WTC11 (cell line): ENCODE results near the gene SMPDL3A.

Experiments used
- NFYB ChIP-seq: sonication (generic); formaldehyde crosslinking; conservative IDR thresholded peaks from 2 replicates; pipeline ENCODE4 v1.8.0; 2022; ENCODE audit warnings: low read depth, missing genetic modification reagents
- SP1 ChIP-seq: sonication (generic); formaldehyde crosslinking; conservative IDR thresholded peaks from 2 replicates; pipeline ENCODE4 v1.8.1; 2022; ENCODE audit warnings: missing genetic modification reagents
- TF ChIP-seq, protein P1 (sequence below): sonication (generic); formaldehyde crosslinking; IDR thresholded peaks from 2 replicates; pipeline ENCODE4 v1.8.0; 2022; ENCODE audit warnings: mild to moderate bottlenecking, missing genetic modification reagents
- TF ChIP-seq, protein P2 (sequence below): sonication (generic); formaldehyde crosslinking; IDR thresholded peaks from 2 replicates; pipeline ENCODE4 v1.8.1; 2023; ENCODE audit warnings: mild to moderate bottlenecking, missing genetic modification reagents, moderate library complexity
- TF ChIP-seq, protein P3 (sequence below): fragments of 200-600 bp; IDR thresholded peaks from 2 replicates; pipeline ENCODE4 v1.8.0; 2022; ENCODE audit warnings: antibody characterized with exemption

DNA sequence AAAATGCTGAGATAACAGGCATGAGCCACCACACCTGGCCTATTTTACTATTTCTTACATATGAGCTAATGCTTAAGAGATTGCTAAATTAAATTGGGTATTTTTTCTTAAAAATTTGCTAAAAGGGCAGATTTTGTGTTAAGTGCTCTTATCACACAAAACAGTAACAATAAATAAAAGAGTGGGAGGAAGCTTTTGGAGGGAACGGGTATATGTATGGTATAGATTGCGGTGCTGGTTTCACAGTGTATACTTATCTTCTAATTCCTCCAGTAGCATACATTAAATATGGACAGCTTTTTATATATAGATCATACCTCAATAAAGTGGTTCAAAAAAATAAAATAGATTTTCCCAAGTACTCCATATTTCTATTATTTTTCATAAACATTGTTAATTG, 49.0 kb upstream of the SMPDL3A start:
- TF ChIP-seq NFYB: no peak
- TF ChIP-seq SP1 (CRISPR knock-in tag): no peak
- TF ChIP-seq, protein P1, sequence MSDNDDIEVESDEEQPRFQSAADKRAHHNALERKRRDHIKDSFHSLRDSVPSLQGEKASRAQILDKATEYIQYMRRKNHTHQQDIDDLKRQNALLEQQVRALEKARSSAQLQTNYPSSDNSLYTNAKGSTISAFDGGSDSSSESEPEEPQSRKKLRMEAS (CRISPR knock-in tag): no peak
- TF ChIP-seq, protein P2, sequence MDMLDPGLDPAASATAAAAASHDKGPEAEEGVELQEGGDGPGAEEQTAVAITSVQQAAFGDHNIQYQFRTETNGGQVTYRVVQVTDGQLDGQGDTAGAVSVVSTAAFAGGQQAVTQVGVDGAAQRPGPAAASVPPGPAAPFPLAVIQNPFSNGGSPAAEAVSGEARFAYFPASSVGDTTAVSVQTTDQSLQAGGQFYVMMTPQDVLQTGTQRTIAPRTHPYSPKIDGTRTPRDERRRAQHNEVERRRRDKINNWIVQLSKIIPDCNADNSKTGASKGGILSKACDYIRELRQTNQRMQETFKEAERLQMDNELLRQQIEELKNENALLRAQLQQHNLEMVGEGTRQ (CRISPR knock-in tag): no peak
- TF ChIP-seq, protein P3, sequence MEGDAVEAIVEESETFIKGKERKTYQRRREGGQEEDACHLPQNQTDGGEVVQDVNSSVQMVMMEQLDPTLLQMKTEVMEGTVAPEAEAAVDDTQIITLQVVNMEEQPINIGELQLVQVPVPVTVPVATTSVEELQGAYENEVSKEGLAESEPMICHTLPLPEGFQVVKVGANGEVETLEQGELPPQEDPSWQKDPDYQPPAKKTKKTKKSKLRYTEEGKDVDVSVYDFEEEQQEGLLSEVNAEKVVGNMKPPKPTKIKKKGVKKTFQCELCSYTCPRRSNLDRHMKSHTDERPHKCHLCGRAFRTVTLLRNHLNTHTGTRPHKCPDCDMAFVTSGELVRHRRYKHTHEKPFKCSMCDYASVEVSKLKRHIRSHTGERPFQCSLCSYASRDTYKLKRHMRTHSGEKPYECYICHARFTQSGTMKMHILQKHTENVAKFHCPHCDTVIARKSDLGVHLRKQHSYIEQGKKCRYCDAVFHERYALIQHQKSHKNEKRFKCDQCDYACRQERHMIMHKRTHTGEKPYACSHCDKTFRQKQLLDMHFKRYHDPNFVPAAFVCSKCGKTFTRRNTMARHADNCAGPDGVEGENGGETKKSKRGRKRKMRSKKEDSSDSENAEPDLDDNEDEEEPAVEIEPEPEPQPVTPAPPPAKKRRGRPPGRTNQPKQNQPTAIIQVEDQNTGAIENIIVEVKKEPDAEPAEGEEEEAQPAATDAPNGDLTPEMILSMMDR: no peak
